CD14-positive monocyte (primary cell): Measurements from ENCODE around the gene ZP1. TPM values are rescaled to one million over a fixed set of nuclear protein-coding genes. Genes with fewer than 3 reads are reported as not detected.
A peak's percentile ranks its signal among the peaks of the same experiment; 100 is the strongest.

Experiments
- DNase-seq, 3 donors: peaks; one replicate each; pipeline ENCODE4 v3.0.0-alpha.2; 2011 to 2022
- H2AFZ ChIP-seq: 2 replicates; pipeline ENCODE4 v1.6.0; 2012; ENCODE audit warnings: mild to moderate bottlenecking, low read depth, low read length, inconsistent platforms; ENCODE audit not compliant: insufficient read depth, poor library complexity, severe bottlenecking
- H3K27ac ChIP-seq, 2 donors: 1 replicate in 1 of 2; 2 replicates in 1 of 2; pipeline ENCODE4 v1.5.1; 2012 to 2013; ENCODE audit warnings: low read length in 2 of 2, control low read depth in 1 of 2, inconsistent platforms in 1 of 2, low read depth in 1 of 2, mild to moderate bottlenecking in 1 of 2
- H3K27me3 ChIP-seq, 2 donors: one replicate each; pipeline versions ENCODE4 v1.6.0 to v1.6.1; 2011 to 2013; ENCODE audit warnings: low read length in 2 of 2; ENCODE audit not compliant: control insufficient read depth in 2 of 2, insufficient read depth in 2 of 2
- H3K36me3 ChIP-seq, 2 donors: replicated peaks in 1 of 2; 1 replicate in 1 of 2; 2 replicates in 1 of 2; pipeline versions ENCODE4 v1.5.1 to v1.6.1; 2012 to 2013; ENCODE audit warnings: low read length in 2 of 2, control low read depth in 1 of 2, inconsistent platforms in 1 of 2, mild to moderate bottlenecking in 1 of 2; ENCODE audit not compliant: insufficient read depth in 2 of 2, control insufficient read depth in 1 of 2
- H3K4me1 ChIP-seq, 2 donors: 1 replicate in 1 of 2; 2 replicates in 1 of 2; pipeline versions ENCODE4 v1.5.1 to v1.6.1; 2012 to 2013; ENCODE audit warnings: low read length in 2 of 2, control low read depth in 1 of 2, inconsistent platforms in 1 of 2, mild to moderate bottlenecking in 1 of 2, moderate library complexity in 1 of 2; ENCODE audit not compliant: insufficient read depth in 2 of 2, control insufficient read depth in 1 of 2
- H3K4me2 ChIP-seq: replicated peaks from 2 replicates; pipeline ENCODE3; 2012; ENCODE audit warnings: low read length, moderate library complexity, mild to moderate bottlenecking; ENCODE audit not compliant: poor library complexity, severe bottlenecking; ENCODE audit errors: extremely low read depth
- H3K4me3 ChIP-seq, 3 experiments: fragments of 200-600 bp in 1 of 3; sonication (generic) in 1 of 3; replicated peaks in 1 of 3; 1 replicate in 2 of 3; 2 replicates in 1 of 3; pipeline ENCODE4 v1.5.1; 2011 to 2013; ENCODE audit warnings: low read length in 3 of 3, mild to moderate bottlenecking in 3 of 3, control low read depth in 2 of 3, low read depth in 2 of 3, inconsistent platforms in 1 of 3, moderate library complexity in 1 of 3
- H3K79me2 ChIP-seq: 2 replicates; pipeline ENCODE4 v1.6.0; 2012; ENCODE audit warnings: mild to moderate bottlenecking, control low read depth, inconsistent platforms, low read length, moderate library complexity; ENCODE audit not compliant: insufficient read depth
- H3K9ac ChIP-seq: 2 replicates; pipeline ENCODE4 v1.6.0; 2017; ENCODE audit warnings: low read length, mild to moderate bottlenecking; ENCODE audit not compliant: insufficient read depth, poor library complexity, severe bottlenecking
- H3K9me3 ChIP-seq, 2 donors: replicated peaks in 1 of 2; 1 replicate in 1 of 2; 2 replicates in 1 of 2; pipeline versions ENCODE4 v1.5.1 to v1.6.1; 2012 to 2013; ENCODE audit warnings: low read length in 2 of 2, control low read depth in 1 of 2; ENCODE audit not compliant: control insufficient read depth in 1 of 2, insufficient read depth in 1 of 2
- H4K20me1 ChIP-seq: 2 replicates; pipeline ENCODE4 v1.6.0; 2012; ENCODE audit warnings: mild to moderate bottlenecking, low read length, control low read depth, moderate library complexity; ENCODE audit not compliant: insufficient read depth
- H3K27ac Mint-ChIP-seq, 7 donors: one replicate each; pipeline ENCODE4 v1.8.0; 2020; ENCODE audit warnings: mild to moderate bottlenecking in 7 of 7, mixed read lengths in 7 of 7, moderate library complexity in 6 of 7, inconsistent platforms in 2 of 7
- H3K27me3 Mint-ChIP-seq, 3 donors: one replicate each; pipeline ENCODE4 v1.8.0; 2021 to 2022; ENCODE audit warnings: low read depth in 3 of 3, mild to moderate bottlenecking in 3 of 3, mixed read lengths in 3 of 3, moderate library complexity in 3 of 3, inconsistent platforms in 1 of 3
- H3K36me3 Mint-ChIP-seq, 2 donors: one replicate each; pipeline ENCODE4 v1.8.0; 2020; ENCODE audit warnings: mixed read lengths in 2 of 2, inconsistent platforms in 1 of 2, mild to moderate bottlenecking in 1 of 2
- H3K4me1 Mint-ChIP-seq: one replicate; pipeline ENCODE4 v1.8.0; 2020; ENCODE audit warnings: mild to moderate bottlenecking, mixed read lengths
- H3K4me3 Mint-ChIP-seq, 2 donors: one replicate each; pipeline ENCODE4 v1.8.0; 2020; ENCODE audit warnings: mild to moderate bottlenecking in 2 of 2, mixed read lengths in 2 of 2, moderate library complexity in 1 of 2
- H3K9me3 Mint-ChIP-seq, 7 donors: one replicate each; pipeline ENCODE4 v1.8.0; 2020 to 2022; ENCODE audit warnings: mixed read lengths in 7 of 7, mild to moderate bottlenecking in 6 of 7, moderate library complexity in 6 of 7, inconsistent platforms in 2 of 7
- CTCF ChIP-seq: fragments of 200-600 bp; IDR thresholded peaks from one replicate; pipeline ENCODE4 v1.8.0; 2022; ENCODE audit warnings: antibody characterized with exemption, mild to moderate bottlenecking
- WGBS: methylation state at CpG from one replicate; pipeline ENCODE4 v1.1.5; 2013; ENCODE audit warnings: missing lambda C conversion rate; ENCODE audit not compliant: insufficient coverage; 5-methylcytosine and 5-hydroxymethylcytosine counted together
- intact Hi-C, 2 donors: fragments of 100-400 bp; cut with micrococcal nuclease; formaldehyde crosslinking; loops; one replicate each; pipeline versions ENCODE4 v1.15.0 to v1.15.1; 2023
- polyA plus RNA-seq, 3 donors: library from polyadenylated mRNA; depleted of rRNA in 1 of 3; unstranded in 2 of 3; stranded (reverse) in 1 of 3; fragments of 300-500 nt in 2 of 3; fragments of >200 nt in 1 of 3; fragmentation: Illumina TruSeq in 2 of 3; gene quantifications; 1 replicate in 2 of 3; 2 replicates in 1 of 3; pipeline ENCODE4 v1.2.3, GENCODE V29; 2012 to 2021

The ZP1 gene
- polyA plus RNA-seq, 3 donors: 0.09 to 0.40 TPM; not detected in 1

GRCh38 chr11:60905047-60905446, 37.7 kb downstream of the ZP1 start:
- Mint-ChIP-seq H3K9me3 (peaks cover 0 to 13% (median 6%) of the 10 kb centered on the region in 7 donors), H3K4me1 (peaks cover 50% of the 10 kb centered on the region), H3K36me3 (peaks cover 39 to 45% of the 10 kb centered on the region in 2 donors), H3K27ac (peak overlapping the region in 6 of 7 donors; percentile 5 to 91 (median 77)), H3K4me3 (peak overlapping the region; percentile 86 to 89), H3K27me3 (peaks cover 0 to 5% (median 2%) of the 10 kb centered on the region in 3 donors)
- H4K20me1 ChIP-seq: peaks cover 28% of the 10 kb centered on the region
- intact Hi-C loops: loop anchor here in 1 of 2 donors (5.0 kb wide), 1 partner anchor 63 kb away; the partner anchor contains the start of gene CCDC86
- H3K4me2 ChIP-seq: peak overlapping the region; percentile 80
- H3K4me3 ChIP-seq: peak overlapping the region in 1 of 3 experiments; percentile 90
- peak overlapping the region; percentile 92 for H3K9ac ChIP-seq
- H3K9me3 ChIP-seq: no peaks in the 10 kb centered on the region
- no peaks in the 10 kb centered on the region for H3K27me3 ChIP-seq
- H3K36me3 ChIP-seq: peaks cover 38 to 43% of the 10 kb centered on the region in 2 donors
- DNase-seq: no peak
- H2AFZ ChIP-seq: peak overlapping the region; percentile 90
- TF ChIP-seq CTCF: no peak
- H3K27ac ChIP-seq: peak overlapping the region in 1 of 2 donors; percentile 91
- peaks cover 37 to 43% of the 10 kb centered on the region in 2 donors for H3K4me1 ChIP-seq
- no CpG with 5 or more reads among the region's 6 CpGs for WGBS
- H3K79me2 ChIP-seq: peaks cover 38% of the 10 kb centered on the region

DNA sequence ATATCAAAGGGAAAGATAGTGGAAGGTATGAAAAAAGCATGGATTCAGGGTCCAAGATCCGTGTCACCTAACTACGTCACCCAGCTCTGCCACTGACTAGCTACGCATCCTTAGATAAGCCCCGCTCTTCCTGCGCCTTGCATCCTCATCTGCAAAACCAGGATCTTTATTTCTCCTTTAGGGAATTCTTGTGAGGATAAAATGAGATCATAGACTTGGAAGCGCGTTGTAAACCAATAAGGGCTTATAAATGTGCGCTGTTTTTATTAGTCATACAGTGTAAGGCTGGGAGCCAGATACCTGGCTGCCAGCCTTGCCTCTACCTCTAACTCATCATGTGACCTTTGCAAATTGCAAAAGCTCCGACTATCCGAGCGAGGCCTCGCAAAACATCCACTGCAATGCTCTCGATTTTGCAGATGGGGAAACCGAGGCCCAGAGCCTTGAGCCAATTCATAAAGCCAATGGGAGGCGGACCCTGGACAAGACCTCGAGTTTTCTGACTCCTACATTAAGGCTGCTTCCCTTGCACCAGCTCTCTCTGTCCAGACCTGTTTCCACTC, 38.3 kb downstream of the ZP1 start:
- intact Hi-C loops: loop anchor here in 1 of 2 donors (5.0 kb wide), 1 partner anchor 63 kb away; the partner anchor contains the start of gene CCDC86

More for the DNA sequence above, 38.3 kb downstream of the ZP1 start:
- H3K79me2 ChIP-seq: peaks cover 38% of the 10 kb centered on the region
- H3K27ac Mint-ChIP-seq: peak overlapping the region; percentile 74 to 91 (median 85)
- peaks cover 0 to 5% (median 2%) of the 10 kb centered on the region in 3 donors for H3K27me3 Mint-ChIP-seq
- 0% methylated on average over 7 of the region's 16 CpGs for WGBS
- peak overlapping the region; percentile 92 for H3K9ac ChIP-seq
- H2AFZ ChIP-seq: peak overlapping the region; percentile 90
- H3K4me3 Mint-ChIP-seq: peak overlapping the region; percentile 86 to 89
- peaks cover 43 to 49% of the 10 kb centered on the region in 2 donors for H3K4me1 ChIP-seq
- H4K20me1 ChIP-seq: peaks cover 28% of the 10 kb centered on the region
- H3K4me2 ChIP-seq: peak overlapping the region; percentile 80
- no peak for DNase-seq
- H3K4me3 ChIP-seq: peak overlapping the region; percentile 61 to 90 (median 66)
- no peaks in the 10 kb centered on the region for H3K27me3 ChIP-seq
- H3K27ac ChIP-seq: peak overlapping the region; percentile 65 to 91
- no peak for TF ChIP-seq CTCF
- peaks cover 56% of the 10 kb centered on the region for H3K4me1 Mint-ChIP-seq
- peaks cover 33 to 37% of the 10 kb centered on the region in 2 donors for H3K36me3 ChIP-seq
- H3K9me3 ChIP-seq: no peaks in the 10 kb centered on the region
- H3K36me3 Mint-ChIP-seq: peaks cover 33 to 40% of the 10 kb centered on the region in 2 donors
- peaks cover 0 to 13% (median 6%) of the 10 kb centered on the region in 7 donors for H3K9me3 Mint-ChIP-seq
